PFSK-1 (cell line): ENCODE measurements around the gene CAMTA1.

Experiments
- FOXP2 ChIP-seq: optimal IDR thresholded peaks from 2 replicates; pipeline ENCODE3; 2011; ENCODE audit warnings: borderline replicate concordance, control low read depth, inconsistent platforms; ENCODE audit not compliant: insufficient read depth; ENCODE audit errors: extremely low read length, extremely low read depth
- POLR2AphosphoS5 ChIP-seq: IDR thresholded peaks from 2 replicates; pipeline ENCODE4 v1.6.1; 2012; ENCODE audit warnings: low read depth, mild to moderate bottlenecking, control low read depth, low read length, moderate library complexity
- REST ChIP-seq, 2 experiments: IDR thresholded peaks; 2 replicates each; pipeline versions ENCODE4 v1.6.1 to v1.8.0; 2011 to 2012; ENCODE audit warnings: low read depth in 2 of 2, low read length in 2 of 2, control low read depth in 1 of 2, inconsistent platforms in 1 of 2, mild to moderate bottlenecking in 1 of 2, moderate library complexity in 1 of 2; ENCODE audit not compliant: insufficient read depth in 1 of 2
- SIN3A ChIP-seq: IDR thresholded peaks from 2 replicates; pipeline ENCODE4 v1.6.1; 2012; ENCODE audit warnings: mild to moderate bottlenecking, low read length, moderate library complexity, borderline replicate concordance; ENCODE audit not compliant: insufficient read depth
- TAF1 ChIP-seq: IDR thresholded peaks from 2 replicates; pipeline ENCODE4 v1.6.1; 2012; ENCODE audit warnings: low read length, control low read depth, borderline replicate concordance; ENCODE audit not compliant: insufficient read depth

- no peak for TF ChIP-seq POLR2AphosphoS5
- TF ChIP-seq REST (IDR thresholded peaks at IDR 0.05; ENCODE audit: insufficient read depth in 1 of 2, low read depth in 2 of 2, low read length in 2 of 2), result no peak
- no peak for TF ChIP-seq SIN3A
- no peak for TF ChIP-seq TAF1
- TF ChIP-seq FOXP2, result no peak
These were observed 442.4 kb downstream of the CAMTA1 start for GRCh38 chr1:7227654-7228053.
